Measurements from ENCODE around the gene CPEB4.

The CPEB4 gene

GRCh38 chr5:173971681-173972345, 83.7 kb downstream of the CPEB4 start:
- no peak for DNase-seq (ENCODE audit: low read depth in 2 of 3, low spot score in 2 of 3)

GRCh38 chr5:173972607-173972924, 84.4 kb downstream of the CPEB4 start:
- DNase-seq (ENCODE audit: low read depth in 2 of 3, low spot score in 2 of 3): no peak

- peak; percentile 25 to 52 (median 37) for DNase-seq (ENCODE audit: low read depth in 2 of 3, low spot score in 2 of 3)
These were observed 84.9 kb downstream of the CPEB4 start for GRCh38 chr5:173972925-173973615.

GRCh38 chr5:173973616-173973969, 85.4 kb downstream of the CPEB4 start:
- DNase-seq (ENCODE audit: low read depth in 2 of 3, low spot score in 2 of 3): no peak

- no peak for DNase-seq (ENCODE audit: low read depth in 2 of 3, low spot score in 2 of 3)
These were observed 86.6 kb downstream of the CPEB4 start for GRCh38 chr5:173974688-173975239.

GRCh38 chr5:173981185-173981761, 93.1 kb downstream of the CPEB4 start:
- no peak for DNase-seq (ENCODE audit: low read depth in 2 of 3, low spot score in 2 of 3)

GRCh38 chr5:173984218-173984617, 96.1 kb downstream of the CPEB4 start:
- no peak for DNase-seq (ENCODE audit: low read depth in 2 of 3, low spot score in 2 of 3)

GRCh38 chr5:173988554-173989431, 100.6 kb downstream of the CPEB4 start, which contains the start of gene C5orf47:
TSS of gene C5orf47 (plus strand) at chr5:173989170. CDS start at chr5:173989264, 94 bp downstream.
- no peak for DNase-seq (ENCODE audit: low read depth in 2 of 3, low spot score in 2 of 3)

- DNase-seq (ENCODE audit: low read depth in 2 of 3, low spot score in 2 of 3): no peak
These were observed 101.4 kb downstream of the CPEB4 start for GRCh38 chr5:173989432-173990082.

- no peak for DNase-seq (ENCODE audit: low read depth in 2 of 3, low spot score in 2 of 3)
These were observed 109.2 kb downstream of the CPEB4 start for GRCh38 chr5:173997331-173997730.

GRCh38 chr5:173998531-173998930, 110.4 kb downstream of the CPEB4 start:
- no peak for DNase-seq (ENCODE audit: low read depth in 2 of 3, low spot score in 2 of 3)

GRCh38 chr5:174000076-174000475, 111.9 kb downstream of the CPEB4 start:
- no peak for DNase-seq (ENCODE audit: low read depth in 2 of 3, low spot score in 2 of 3)

- no peak for DNase-seq (ENCODE audit: low read depth in 2 of 3, low spot score in 2 of 3)
These were observed 115.6 kb downstream of the CPEB4 start for GRCh38 chr5:174003795-174004194.

GRCh38 chr5:174008922-174009321, 120.8 kb downstream of the CPEB4 start:
- DNase-seq (ENCODE audit: low read depth in 2 of 3, low spot score in 2 of 3): no peak

GRCh38 chr5:174010365-174010764, 122.2 kb downstream of the CPEB4 start:
- DNase-seq (ENCODE audit: low read depth in 2 of 3, low spot score in 2 of 3): no peak

GRCh38 chr5:174011441-174011840, 123.3 kb downstream of the CPEB4 start:
- no peak for DNase-seq (ENCODE audit: low read depth in 2 of 3, low spot score in 2 of 3)

Measured in activated CD8-positive, alpha-beta memory T cell treated with anti-CD3 and anti-CD28 coated beads for 48 hours (primary cell).